Neural progenitor cell (in vitro differentiated cells): ENCODE measurements around the gene TMEM131L.

Experiments
- EZH2phosphoT487 ChIP-seq: fragments of 200-600 bp; sonication (generic); IDR thresholded peaks from 2 replicates; pipeline ENCODE4 v1.6.1; 2017; ENCODE audit warnings: antibody characterized with exemption
- TF ChIP-seq, protein P1 (sequence below): fragments of 200-600 bp; sonication (generic); IDR thresholded peaks from 2 replicates; pipeline ENCODE4 v1.5.1; 2017; ENCODE audit warnings: antibody characterized with exemption, mild to moderate bottlenecking

DNA sequence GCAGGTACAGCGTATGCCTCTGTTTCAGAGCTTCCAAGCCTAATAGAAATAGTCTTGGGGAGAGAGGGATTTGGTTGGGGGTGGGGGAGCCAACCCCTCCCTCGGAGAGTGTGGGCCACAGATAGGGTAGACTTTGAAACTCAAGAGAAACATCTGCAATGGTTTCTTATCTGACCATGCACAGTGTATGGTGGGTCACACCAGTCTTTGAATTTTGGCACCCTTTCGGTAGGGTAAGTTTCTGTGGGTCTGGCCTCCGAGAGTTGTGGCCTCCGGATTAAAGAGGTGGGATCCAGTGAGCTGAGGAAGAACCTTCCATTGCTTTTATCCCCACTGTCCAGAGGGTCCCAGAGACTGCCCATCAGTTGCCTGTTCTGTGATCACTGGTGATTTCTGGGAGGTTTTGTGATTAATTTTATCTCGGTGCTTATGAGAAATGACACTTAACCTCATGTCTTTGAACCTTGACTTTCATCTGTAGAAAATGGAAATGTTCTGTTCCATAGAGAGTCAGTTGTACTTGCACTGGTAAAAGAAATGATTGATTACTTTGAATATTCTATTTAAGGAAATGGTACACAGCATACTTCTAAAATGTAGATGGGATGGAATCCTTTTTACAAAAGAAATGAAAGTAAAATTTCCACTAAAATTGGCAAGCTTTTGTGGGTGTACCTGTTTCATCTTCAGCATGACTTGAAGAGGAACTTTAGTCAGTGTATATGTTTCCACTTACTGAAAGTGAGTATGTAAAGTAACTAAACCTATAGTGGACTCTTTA is 62.7 kb downstream of the TMEM131L start:
- TF ChIP-seq, protein P1, sequence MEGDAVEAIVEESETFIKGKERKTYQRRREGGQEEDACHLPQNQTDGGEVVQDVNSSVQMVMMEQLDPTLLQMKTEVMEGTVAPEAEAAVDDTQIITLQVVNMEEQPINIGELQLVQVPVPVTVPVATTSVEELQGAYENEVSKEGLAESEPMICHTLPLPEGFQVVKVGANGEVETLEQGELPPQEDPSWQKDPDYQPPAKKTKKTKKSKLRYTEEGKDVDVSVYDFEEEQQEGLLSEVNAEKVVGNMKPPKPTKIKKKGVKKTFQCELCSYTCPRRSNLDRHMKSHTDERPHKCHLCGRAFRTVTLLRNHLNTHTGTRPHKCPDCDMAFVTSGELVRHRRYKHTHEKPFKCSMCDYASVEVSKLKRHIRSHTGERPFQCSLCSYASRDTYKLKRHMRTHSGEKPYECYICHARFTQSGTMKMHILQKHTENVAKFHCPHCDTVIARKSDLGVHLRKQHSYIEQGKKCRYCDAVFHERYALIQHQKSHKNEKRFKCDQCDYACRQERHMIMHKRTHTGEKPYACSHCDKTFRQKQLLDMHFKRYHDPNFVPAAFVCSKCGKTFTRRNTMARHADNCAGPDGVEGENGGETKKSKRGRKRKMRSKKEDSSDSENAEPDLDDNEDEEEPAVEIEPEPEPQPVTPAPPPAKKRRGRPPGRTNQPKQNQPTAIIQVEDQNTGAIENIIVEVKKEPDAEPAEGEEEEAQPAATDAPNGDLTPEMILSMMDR = no peak
- no peak for TF ChIP-seq EZH2phosphoT487
